GM19455 (cell line): ENCODE data around the gene TSPOAP1.

Source experiments
- ATAC-seq: cut with Tn5 transposase; IDR thresholded peaks from one replicate; pipeline ENCODE4 v1.9.1; 2021; ENCODE audit not compliant: unreplicated experiment

The TSPOAP1 gene

GRCh38 chr17:58279016-58279711, 49.4 kb downstream of the TSPOAP1 start:
- ATAC-seq = no peak

GRCh38 chr17:58278661-58279015, 50.0 kb downstream of the TSPOAP1 start:
- no peak for ATAC-seq

GRCh38 chr17:58277802-58278595, 50.6 kb downstream of the TSPOAP1 start:
- ATAC-seq = no peak

GRCh38 chr17:58277107-58277801, 51.3 kb downstream of the TSPOAP1 start:
- no peak for ATAC-seq

- ATAC-seq = no peak
These were observed 52.2 kb downstream of the TSPOAP1 start for GRCh38 chr17:58276423-58276822.

- no peak for ATAC-seq
These were observed 53.2 kb downstream of the TSPOAP1 start for GRCh38 chr17:58275417-58275816.

GRCh38 chr17:58273453-58274104, 55.0 kb downstream of the TSPOAP1 start:
- ATAC-seq = no peak

- no peak for ATAC-seq
These were observed 56.0 kb downstream of the TSPOAP1 start for GRCh38 chr17:58272367-58273280.

- ATAC-seq = no peak
These were observed 57.2 kb downstream of the TSPOAP1 start for GRCh38 chr17:58271216-58271931.

- ATAC-seq = no peak
These were observed 57.9 kb downstream of the TSPOAP1 start for GRCh38 chr17:58270476-58271215.

- ATAC-seq = no peak
These were observed 58.9 kb downstream of the TSPOAP1 start for GRCh38 chr17:58269557-58270291.

- no peak for ATAC-seq
These were observed 59.6 kb downstream of the TSPOAP1 start for GRCh38 chr17:58268774-58269556.

GRCh38 chr17:58268326-58268725, 60.3 kb downstream of the TSPOAP1 start:
- ATAC-seq = no peak

GRCh38 chr17:58267347-58268324, 61.0 kb downstream of the TSPOAP1 start:
- no peak for ATAC-seq

- ATAC-seq = no peak
These were observed 62.4 kb downstream of the TSPOAP1 start for GRCh38 chr17:58265902-58266875.
